MCF 10A (cell line): ENCODE results near the gene TEX12. TPM values are rescaled to one million over a fixed set of nuclear protein-coding genes. Genes with fewer than 3 reads are reported as not detected.

Experiments
- Bru-seq: library from RNA; stranded (reverse); fragments of 400-500 nt; gene quantifications from one replicate; lab custom pipeline; 2021; lab: Mats Ljungman, UMichigan
- BruChase-seq, 2 experiments: library from RNA; stranded (reverse); fragments of 400-500 nt; gene quantifications; one replicate each; lab custom pipeline; 2021; lab: Mats Ljungman, UMichigan
- BruUV-seq: library from RNA; stranded (reverse); fragments of 400-500 nt; replicated peaks from 2 replicates; lab custom pipeline; 2021; lab: Mats Ljungman, UMichigan
- CTCF ChIA-PET: fragments of 300-600 bp; sonication (Branson Sonifier 250); formaldehyde crosslinking; extraction: SDS; loops from one replicate; lab custom pipeline; 2021; ENCODE audit warnings: antibody characterized with exemption, inconsistent platforms; lab: Yijun Ruan, JAX
- POLR2A ChIA-PET: fragments of 300-600, 350-650 bp; sonication (Branson Sonifier 250); formaldehyde crosslinking; extraction: SDS; loops from one replicate; lab custom pipeline; 2020; ENCODE audit warnings: antibody characterized with exemption, inconsistent platforms; lab: Yijun Ruan, JAX
- DNase-seq: peaks from one replicate; pipeline ENCODE4 v3.0.0-alpha.2; 2018; ENCODE audit not compliant: unreplicated experiment
- H3K27ac Mint-ChIP-seq: one replicate; pipeline ENCODE4 v1.8.0; 2022; ENCODE audit warnings: mild to moderate bottlenecking, low read depth, mixed read lengths; ENCODE audit not compliant: unreplicated experiment
- H3K27me3 Mint-ChIP-seq: one replicate; pipeline ENCODE4 v1.8.0; 2022; ENCODE audit warnings: mixed read lengths; ENCODE audit not compliant: insufficient read depth, unreplicated experiment
- H3K36me3 Mint-ChIP-seq: one replicate; pipeline ENCODE4 v1.8.0; 2022; ENCODE audit warnings: mild to moderate bottlenecking, moderate library complexity, mixed read lengths; ENCODE audit not compliant: insufficient read depth, unreplicated experiment
- H3K4me1 Mint-ChIP-seq: one replicate; pipeline ENCODE4 v1.8.0; 2022; ENCODE audit warnings: mixed read lengths; ENCODE audit not compliant: insufficient read depth, unreplicated experiment
- H3K4me3 Mint-ChIP-seq: one replicate; pipeline ENCODE4 v1.8.0; 2022; ENCODE audit warnings: mild to moderate bottlenecking, moderate library complexity, mixed read lengths; ENCODE audit not compliant: unreplicated experiment
- H3K9me3 Mint-ChIP-seq: one replicate; pipeline ENCODE4 v1.8.0; 2022; ENCODE audit warnings: mixed read lengths; ENCODE audit not compliant: unreplicated experiment
- CTCF ChIP-seq: fragments of 200-600 bp; IDR thresholded peaks from one replicate; pipeline ENCODE4 v1.8.0; 2022; ENCODE audit warnings: antibody characterized with exemption, mild to moderate bottlenecking; ENCODE audit not compliant: unreplicated experiment
- intact Hi-C: fragments of 100-400 bp; cut with micrococcal nuclease; formaldehyde crosslinking; loops from 2 replicates; pipeline ENCODE4 v1.14.1; 2022
- long read RNA-seq: library from polyadenylated mRNA; stranded (forward); transcript quantifications from one replicate; pipeline ENCODE4 v2.0.0, GENCODE V29; 2022
- total RNA-seq: library from RNA; stranded (reverse); gene quantifications from 2 replicates; pipeline ENCODE4 v1.2.3, GENCODE V29; 2022

Gene TEX12
- not detected in 2 replicates for total RNA-seq
- percentile 31 among the genes with signal in this experiment for Bru-seq, nascent RNA
- percentile 54 among the genes with signal in this experiment for BruChase-seq, experiment 1, labeled RNA remaining after a 6-hour chase
- percentile 55 among the genes with signal in this experiment for BruChase-seq, experiment 2, labeled RNA remaining after a 2-hour chase
- long read RNA-seq = 0 reads

- Mint-ChIP-seq H3K4me1 (peaks cover 27% of the 10 kb centered on the region), H3K36me3 (no peaks in the 10 kb centered on the region), H3K4me3 (no peak within 1 kb of the TSS), H3K27me3 (no peaks in the 10 kb centered on the region), H3K9me3 (no peaks in the 10 kb centered on the region), H3K27ac (peak within 1 kb of the TSS; percentile 44)
- intact Hi-C loops = loop anchor here (10.0 kb wide), 1 partner anchor 292 kb away; the partner anchor contains the start of genes ALG9, CFAP68 and FDXACB1
- BruUV-seq = no TSS peak
- DNase-seq = no peak
- CTCF ChIA-PET = interaction anchor here (0.5 to 1.3 kb wide), 2 partner anchors 9 to 52 kb away, joined by 3 to 6 read pairs; no protein-coding TSS in a partner anchor
- no peak for TF ChIP-seq CTCF
- POLR2A ChIA-PET = interaction anchor here (0.9 to 2.2 kb wide), 11 partner anchors 8 to 62 kb away, joined by 3 to 15 read pairs (median 6); partner anchors contain the start of genes BCO2 and PTS
Observed at GRCh38 chr11:112167145-112167544, at the start of gene TEX12. Gene TEX12 (plus strand): TSS chr11:112167372. CDS start chr11:112169269, 1,897 bp downstream.

DNA sequence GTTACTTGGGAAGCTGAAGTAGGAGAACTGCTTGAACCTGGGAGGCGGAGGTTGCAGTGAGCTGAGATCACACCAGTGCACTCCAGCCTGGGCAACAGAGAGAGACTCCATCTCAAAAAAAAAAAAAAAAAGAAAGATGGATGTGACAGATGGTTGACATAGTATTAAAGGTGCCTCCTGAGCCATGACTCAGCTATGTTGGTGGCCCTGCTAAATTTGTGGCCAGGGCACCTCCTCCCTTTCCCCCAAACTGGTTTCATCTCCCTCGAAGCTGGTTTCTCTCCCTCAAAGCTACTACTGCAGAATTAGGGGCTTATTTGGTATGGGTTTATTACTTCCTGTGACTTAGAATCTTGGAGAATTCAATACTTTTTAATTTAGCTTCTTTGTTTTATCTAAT lies 49.0 kb upstream of the TEX12 start:
- intact Hi-C loops = no loop called here
- H3K4me1 Mint-ChIP-seq = peaks cover 9% of the 10 kb centered on the region

DNA sequence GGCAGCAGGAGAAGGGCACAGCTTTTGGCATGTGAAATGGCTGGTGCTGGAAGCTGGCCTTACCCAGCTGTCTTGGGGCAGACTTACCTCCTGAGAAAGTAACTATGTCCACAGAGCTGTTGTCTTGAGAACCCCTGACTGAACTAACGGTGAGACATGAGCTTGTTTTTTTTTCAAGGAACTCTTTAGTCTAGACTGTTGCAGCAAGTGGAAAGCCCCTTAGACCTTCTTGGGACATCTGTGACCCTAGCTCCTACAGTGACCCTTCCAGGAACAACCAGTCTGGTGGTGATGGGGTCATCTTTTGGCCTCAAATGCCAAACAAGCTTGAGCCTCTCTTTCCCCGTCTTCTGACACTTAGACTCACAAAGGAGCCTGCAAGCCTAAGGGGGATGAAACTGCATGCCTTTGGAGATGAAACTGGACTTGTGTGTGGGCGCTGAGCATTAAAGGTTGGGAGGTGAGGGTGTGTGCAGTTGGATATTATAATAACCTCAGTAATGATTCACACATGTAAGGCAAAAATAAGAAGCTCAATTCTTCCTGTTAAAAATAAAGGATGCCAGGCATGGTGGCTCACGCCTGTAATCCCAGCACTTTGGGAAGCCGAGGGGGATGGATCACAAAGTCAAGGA lies 45.1 kb upstream of the TEX12 start:
- BruUV-seq = no TSS peak
- intact Hi-C loops = loop anchor here (2.0 kb wide), 1 partner anchor 35 kb away; no protein-coding TSS in a partner anchor
- peaks cover 9% of the 10 kb centered on the region for H3K4me1 Mint-ChIP-seq
- no peak for TF ChIP-seq CTCF
- H3K36me3 Mint-ChIP-seq = no peaks in the 10 kb centered on the region
- no peak overlapping the region for H3K4me3 Mint-ChIP-seq
- CTCF ChIA-PET = interaction anchor here (0.6 to 1.4 kb wide), 11 partner anchors 8 to 1081 kb away, joined by 3 to 9 read pairs (median 4); partner anchors contain the start of gene BCO2
- H3K27ac Mint-ChIP-seq = no peak overlapping the region
- no peak for DNase-seq
- POLR2A ChIA-PET = interaction anchor here (0.7 to 6.5 kb wide), 9 partner anchors 10 to 74 kb away, joined by 3 to 73 read pairs (median 14); partner anchors contain the start of genes BCO2, IL18, SDHD and TIMM8B
- H3K27me3 Mint-ChIP-seq = no peaks in the 10 kb centered on the region
- no peaks in the 10 kb centered on the region for H3K9me3 Mint-ChIP-seq

More for the DNA sequence above, 49.0 kb upstream of the TEX12 start:
- Mint-ChIP-seq H3K27ac (no peak overlapping the region), H3K4me3 (no peak overlapping the region), H3K36me3 (no peaks in the 10 kb centered on the region), H3K9me3 (no peaks in the 10 kb centered on the region), H3K27me3 (no peaks in the 10 kb centered on the region)
- TF ChIP-seq CTCF = no peak
- CTCF ChIA-PET = interaction anchor here (0.6 to 1.7 kb wide), 6 partner anchors 45 to 919 kb away, joined by 3 to 6 read pairs (median 4); partner anchors contain the start of gene BCO2
- BruUV-seq = no TSS peak
- POLR2A ChIA-PET = interaction anchor here (0.6 to 6.5 kb wide), 5 partner anchors 14 to 109 kb away, joined by 3 to 73 read pairs (median 4); partner anchors contain the start of genes SDHD and TIMM8B
- DNase-seq = no peak

DNA sequence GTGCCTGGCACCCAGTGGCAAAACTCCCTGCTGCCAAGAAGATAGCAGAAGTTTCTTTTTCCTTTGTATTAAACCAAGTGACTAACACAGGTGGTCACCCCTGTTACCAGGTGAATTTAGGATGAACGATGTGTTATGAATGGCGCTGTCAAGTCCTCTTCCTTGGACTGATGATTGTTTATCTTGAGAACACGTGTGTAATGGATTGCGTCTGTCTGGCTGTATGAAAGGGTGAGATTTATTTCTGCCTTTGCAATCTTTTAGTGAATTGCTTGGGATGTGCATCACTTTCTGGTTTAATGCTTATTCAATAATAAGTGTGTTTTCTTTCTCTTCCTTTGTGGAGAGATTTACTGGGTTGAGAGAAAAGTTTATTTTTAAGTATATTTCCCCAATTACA lies 44.0 kb upstream of the TEX12 start:
- TF ChIP-seq CTCF = no peak
- ChIA-PET POLR2A (interaction anchor here (0.8 to 6.5 kb wide), 3 partner anchors 35 to 1723 kb away, joined by 3 to 73 read pairs (median 44); partner anchors contain the start of gene IL18), CTCF (interaction anchor here (1.4 kb wide), 1 partner anchor 9 kb away, joined by 11 read pairs; no protein-coding TSS in a partner anchor)
- Mint-ChIP-seq H3K27ac (no peak overlapping the region), H3K9me3 (no peaks in the 10 kb centered on the region), H3K4me1 (peaks cover 10% of the 10 kb centered on the region), H3K4me3 (no peak overlapping the region), H3K36me3 (no peaks in the 10 kb centered on the region), H3K27me3 (no peaks in the 10 kb centered on the region)
- no TSS peak for BruUV-seq
- no peak for DNase-seq
- intact Hi-C loops = no loop called here
